ENCODE results near the gene PLXDC1.

DNA sequence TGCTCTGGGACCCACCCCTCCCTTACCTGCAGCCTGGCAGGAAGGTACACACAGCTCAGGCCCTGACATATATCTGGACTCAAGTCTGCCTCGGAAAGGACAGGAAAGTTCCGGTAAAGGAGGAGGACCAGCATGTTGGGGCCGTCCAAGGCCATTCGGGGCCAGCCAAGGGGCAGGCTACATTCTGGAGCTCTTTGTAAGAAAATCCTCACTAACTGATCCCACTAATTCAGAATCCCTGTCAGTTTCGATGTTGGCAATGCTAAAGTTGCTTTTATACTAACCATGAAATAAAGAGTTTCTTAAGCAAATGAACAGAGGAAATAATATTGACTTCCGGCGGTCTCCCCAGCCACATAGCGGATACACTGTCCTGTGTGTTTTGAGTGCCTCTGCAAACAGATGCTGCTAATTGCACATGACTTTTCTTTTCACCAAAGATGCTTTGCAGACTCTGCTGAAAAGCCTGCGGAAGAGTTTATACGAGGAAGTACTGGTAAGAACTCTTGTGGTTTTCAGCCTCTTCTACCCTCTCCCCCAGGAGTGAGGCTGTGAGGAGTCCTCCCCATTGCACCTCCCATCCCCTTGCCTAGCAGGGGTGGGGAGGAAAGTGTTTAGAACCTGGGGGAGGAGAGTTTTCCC is 54.8 kb downstream of the PLXDC1 start:
- TF ChIP-seq, protein P1, sequence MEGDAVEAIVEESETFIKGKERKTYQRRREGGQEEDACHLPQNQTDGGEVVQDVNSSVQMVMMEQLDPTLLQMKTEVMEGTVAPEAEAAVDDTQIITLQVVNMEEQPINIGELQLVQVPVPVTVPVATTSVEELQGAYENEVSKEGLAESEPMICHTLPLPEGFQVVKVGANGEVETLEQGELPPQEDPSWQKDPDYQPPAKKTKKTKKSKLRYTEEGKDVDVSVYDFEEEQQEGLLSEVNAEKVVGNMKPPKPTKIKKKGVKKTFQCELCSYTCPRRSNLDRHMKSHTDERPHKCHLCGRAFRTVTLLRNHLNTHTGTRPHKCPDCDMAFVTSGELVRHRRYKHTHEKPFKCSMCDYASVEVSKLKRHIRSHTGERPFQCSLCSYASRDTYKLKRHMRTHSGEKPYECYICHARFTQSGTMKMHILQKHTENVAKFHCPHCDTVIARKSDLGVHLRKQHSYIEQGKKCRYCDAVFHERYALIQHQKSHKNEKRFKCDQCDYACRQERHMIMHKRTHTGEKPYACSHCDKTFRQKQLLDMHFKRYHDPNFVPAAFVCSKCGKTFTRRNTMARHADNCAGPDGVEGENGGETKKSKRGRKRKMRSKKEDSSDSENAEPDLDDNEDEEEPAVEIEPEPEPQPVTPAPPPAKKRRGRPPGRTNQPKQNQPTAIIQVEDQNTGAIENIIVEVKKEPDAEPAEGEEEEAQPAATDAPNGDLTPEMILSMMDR (IDR thresholded peaks at IDR 0.05): no peak
- TF ChIP-seq POLR2AphosphoS5 (IDR thresholded peaks at IDR 0.05): no peak
